Adrenal gland (tissue), 5 donors: ENCODE results near the gene SCAMP2.

Experiments
- CTCF ChIP-seq, 6 experiments: fragments of 450-650 bp in 4 of 6; fragments of 200-600 bp in 2 of 6; sonication (generic) in 1 of 6; IDR thresholded peaks; 1 replicate in 5 of 6; 2 replicates in 1 of 6; pipeline versions ENCODE4 v1.5.1 to v1.8.0; 2016 to 2021; ENCODE audit warnings: antibody characterized with exemption in 6 of 6, mild to moderate bottlenecking in 2 of 6, moderate library complexity in 1 of 6
- POLR2A ChIP-seq, 2 donors: fragments of 450-650 bp; IDR thresholded peaks; one replicate each; pipeline ENCODE4 v1.6.1; 2017; ENCODE audit warnings: antibody characterized with exemption in 2 of 2, mild to moderate bottlenecking in 2 of 2, moderate library complexity in 1 of 2
- donor health status: DM: no; HTN: no; CAD: no.

GRCh38 chr15:74885461-74885860, 12.3 kb upstream of the SCAMP2 start:
- TF ChIP-seq CTCF (IDR thresholded peaks at IDR 0.05) (no peak), POLR2A (IDR thresholded peaks at IDR 0.05) (no peak)
